Measurements from ENCODE around the gene TRPV3.

GRCh38 chr17:3571043-3571900 is 13.7 kb upstream of the TRPV3 start:
- no peak for TF ChIP-seq FOXP2 (optimal IDR thresholded peaks at IDR 0.05; ENCODE audit: control extremely low read depth, extremely low read length, insufficient read depth)
- no peak for TF ChIP-seq POLR2AphosphoS5 (IDR thresholded peaks at IDR 0.05; ENCODE audit: borderline replicate concordance, low read depth, low read length)
- no peak for TF ChIP-seq EZH2 (IDR thresholded peaks at IDR 0.05)

Data from SK-N-MC (cell line).